ENCODE data around the gene CRY2. TPM values are rescaled to one million over a fixed set of nuclear protein-coding genes. Genes with fewer than 3 reads are reported as not detected.
"Not testable (repeated sequence)": the region's sequence is repeated elsewhere in the genome, so short reads cannot be mapped to it uniquely, and the experiment has no call there.

The CRY2 gene
- total and polyA plus RNA-seq, 2 of the 8 experiments (the other 6 are each of a cell fraction or from before 2014, with no cell fraction given) = 8.0 to 9.4 TPM

DNA sequence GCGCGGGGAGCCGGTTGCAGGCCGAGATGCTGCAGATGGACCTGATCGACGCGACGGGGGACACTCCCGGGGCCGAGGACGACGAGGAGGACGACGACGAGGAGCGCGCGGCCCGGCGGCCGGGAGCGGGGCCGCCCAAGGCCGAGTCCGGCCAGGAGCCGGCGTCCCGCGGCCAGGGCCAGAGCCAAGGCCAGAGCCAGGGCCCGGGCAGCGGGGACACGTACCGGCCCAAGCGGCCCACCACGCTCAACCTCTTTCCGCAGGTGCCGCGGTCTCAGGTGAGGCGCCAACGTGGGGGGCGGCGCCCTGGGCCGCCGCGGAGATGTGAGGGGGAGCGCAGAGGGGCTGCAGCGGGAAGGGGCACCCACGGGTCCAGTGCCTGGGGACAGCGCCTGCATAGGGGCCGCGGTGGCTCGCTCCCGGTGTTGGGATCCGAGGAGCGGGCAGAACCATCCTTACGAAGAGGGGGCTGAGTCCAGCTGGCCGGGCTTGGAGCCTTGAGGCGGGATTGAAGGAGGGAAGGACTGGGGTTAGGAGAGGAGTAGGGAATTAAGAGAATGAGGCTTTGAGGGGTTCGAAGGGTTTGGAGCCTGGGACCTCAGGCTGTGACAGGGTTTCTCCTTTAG lies 53.0 kb downstream of the CRY2 start:
- not testable (repeated sequence) for H3K4ac ChIP-seq (replicated peaks; ENCODE audit: insufficient read length, low read depth, low read length); H4K91ac ChIP-seq (replicated peaks; ENCODE audit: insufficient read length, low read length); H3K27me3 ChIP-seq (replicated peaks in 1 of 4; ENCODE audit: control insufficient read depth in 3 of 4, extremely low read depth in 1 of 4, insufficient read depth in 3 of 4, low read length in 3 of 4); H2BK12ac ChIP-seq (ENCODE audit: low read depth, low read length); H3K79me1 ChIP-seq (ENCODE audit: low read depth, low read length); H4K8ac ChIP-seq (ENCODE audit: extremely low read depth, insufficient read depth, low read length); H3K9me3 ChIP-seq (ENCODE audit: insufficient read depth in 2 of 2, low read depth in 1 of 2, low read length in 1 of 2); H3K79me2 ChIP-seq (ENCODE audit: control insufficient read depth in 1 of 2, insufficient read depth in 2 of 2, low read length in 2 of 2); FAIRE-seq; H2AFZ ChIP-seq (ENCODE audit: low read length); H3K56ac ChIP-seq (replicated peaks; ENCODE audit: insufficient read length, low read depth, low read length); H3K14ac ChIP-seq (ENCODE audit: insufficient read length); H2BK5ac ChIP-seq (ENCODE audit: low read depth, low read length); H4K5ac ChIP-seq (ENCODE audit: insufficient read length, low read depth, low read length); H2BK120ac ChIP-seq (replicated peaks; ENCODE audit: low read depth, low read length); H2BK20ac ChIP-seq (ENCODE audit: low read length); H3K18ac ChIP-seq (ENCODE audit: extremely low read depth, low read length); H3K27ac ChIP-seq (ENCODE audit: low read depth, low read length); H2AK5ac ChIP-seq (ENCODE audit: low read depth, low read length); H3K23ac ChIP-seq (ENCODE audit: insufficient read length); H3K23me2 ChIP-seq (ENCODE audit: low read depth, low read length); H2BK15ac ChIP-seq (ENCODE audit: low read length)
- peak in 1 of 2 experiments; percentile 68 for DNase-seq (ENCODE audit: low read depth in 1 of 2, low spot score in 2 of 2)
- H4K20me1 ChIP-seq (replicated peaks in 1 of 2; ENCODE audit: control insufficient read depth in 1 of 2, insufficient read depth in 2 of 2, low read length in 2 of 2) = peaks cover 10 to 22% of the 10 kb centered on the region in 2 experiments
- ChIA-PET POLR2A (ENCODE audit: partially characterized antibody) (interaction anchor here (0.6 to 1.9 kb wide), 7 partner anchors 9 to 96 kb away, joined by 3 to 11 read pairs (median 5); partner anchors contain the start of gene LARGE2), CTCF (ENCODE audit: partially characterized antibody) (interaction anchor here (0.6 to 1.8 kb wide), 5 partner anchors 7 to 131 kb away, joined by 3 to 10 read pairs (median 4); no protein-coding TSS in a partner anchor)
- TF ChIP-seq KDM4A (IDR thresholded peaks at IDR 0.05; ENCODE audit: low read depth, low read length, severe bottlenecking) = peak; percentile 21
- peak overlapping the region in 3 of 4 experiments; percentile 11 to 45 (median 20); a peak in 3 of 7 replicates for H3K9ac ChIP-seq (replicated peaks in 1 of 4; ENCODE audit: extremely low read depth in 1 of 4, low read depth in 3 of 4, low read length in 3 of 4)
- peak overlapping the region; percentile 50 to 66 (median 59) for H3K4me3 ChIP-seq (ENCODE audit: extremely low read depth in 1 of 4, insufficient read depth in 2 of 4, low read depth in 3 of 4, low read length in 4 of 4)
- H3K4me1 ChIP-seq (replicated peaks in 1 of 4; ENCODE audit: control insufficient read depth in 3 of 4, insufficient read depth in 4 of 4, low read length in 3 of 4) = peaks cover 0 to 28% (median 19%) of the 10 kb centered on the region in 4 experiments; a peak in 5 of 7 replicates
- peaks cover 6 to 17% (median 15%) of the 10 kb centered on the region in 4 experiments; a peak in 6 of 8 replicates for H3K36me3 ChIP-seq (ENCODE audit: control insufficient read depth in 2 of 4, insufficient read depth in 4 of 4, low read length in 3 of 4)
- H3K4me2 ChIP-seq (ENCODE audit: insufficient read depth in 1 of 2, low read depth in 2 of 2, low read length in 2 of 2) = peak overlapping the region; percentile 74 to 84
- WGBS, 2 experiments (ENCODE audit: extremely low coverage in 1 of 2, insufficient coverage in 1 of 2, insufficient read length in 1 of 2, insufficient replicate concordance in 2 of 2, low coverage in 1 of 2, low lambda C conversion rate in 2 of 2, missing lambda C conversion rate in 1 of 2) = 5% methylated on average over 27 of the region's 59 CpGs; no CpG with 5 or more reads in 1 of the 2 experiments

All from H1 (cell line).